Measurements from ENCODE around the gene RAB3GAP2.

DNA sequence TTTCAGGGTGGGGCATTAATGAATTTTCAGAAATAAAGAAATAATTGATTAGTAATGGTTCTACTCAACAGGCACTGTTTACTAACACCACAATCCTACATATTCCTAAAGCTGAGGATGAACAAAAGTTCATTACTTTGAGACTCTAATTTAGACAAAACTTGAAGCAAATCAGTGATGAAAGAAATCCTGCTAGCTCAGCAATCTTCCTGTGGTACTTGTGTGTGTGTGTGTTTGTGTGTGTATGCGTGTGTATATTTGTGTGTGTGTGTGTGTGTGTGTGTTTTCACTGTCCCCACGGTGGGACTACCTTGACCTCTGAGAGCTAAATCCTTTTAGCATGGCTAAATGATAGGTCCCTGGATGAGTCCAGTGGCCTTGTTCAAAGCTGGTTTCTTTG, 48.5 kb upstream of the RAB3GAP2 start:
- TF ChIP-seq CTCF (IDR thresholded peaks at IDR 0.05), result no peak
- no peak for TF ChIP-seq ZFX (IDR thresholded peaks at IDR 0.05; ENCODE audit: borderline replicate concordance)

All from 22Rv1 (cell line).